Calu3 (cell line): ENCODE results near the gene GAB3. TPM values are rescaled to one million over a fixed set of nuclear protein-coding genes. Genes with fewer than 3 reads are reported as not detected.

Experiments used
- BruUV-seq: library from RNA; stranded (reverse); fragments of 400-500 nt; replicated peaks from 2 replicates; lab custom pipeline; 2021; lab: Mats Ljungman, UMichigan
- CTCF ChIA-PET: fragments of 300-600 bp; sonication (Branson Sonifier 250); formaldehyde crosslinking; loops from one replicate; lab custom pipeline; 2022; ENCODE audit warnings: antibody characterized with exemption; lab: Charles Lee
- DNase-seq: peaks from one replicate; pipeline ENCODE4 v3.0.0; 2022
- H3K27ac Mint-ChIP-seq: one replicate; pipeline ENCODE4 v1.8.0; 2022; ENCODE audit warnings: mixed read lengths; ENCODE audit not compliant: unreplicated experiment
- H3K27me3 Mint-ChIP-seq: one replicate; pipeline ENCODE4 v1.8.0; 2022; ENCODE audit warnings: mixed read lengths; ENCODE audit not compliant: unreplicated experiment
- H3K36me3 Mint-ChIP-seq: one replicate; pipeline ENCODE4 v1.8.0; 2022; ENCODE audit warnings: mild to moderate bottlenecking, moderate library complexity, mixed read lengths; ENCODE audit not compliant: insufficient read depth, unreplicated experiment
- H3K4me1 Mint-ChIP-seq: one replicate; pipeline ENCODE4 v1.8.0; 2022; ENCODE audit warnings: mild to moderate bottlenecking, low read depth, mixed read lengths; ENCODE audit not compliant: unreplicated experiment
- H3K4me3 Mint-ChIP-seq: one replicate; pipeline ENCODE4 v1.8.0; 2022; ENCODE audit warnings: mild to moderate bottlenecking, low read depth, moderate library complexity, mixed read lengths; ENCODE audit not compliant: unreplicated experiment
- H3K9me3 Mint-ChIP-seq: one replicate; pipeline ENCODE4 v1.8.0; 2022; ENCODE audit warnings: low read depth, mixed read lengths; ENCODE audit not compliant: unreplicated experiment
- CTCF ChIP-seq: fragments of 200-600 bp; IDR thresholded peaks from one replicate; pipeline ENCODE4 v1.8.0; 2022; ENCODE audit warnings: antibody characterized with exemption; ENCODE audit not compliant: unreplicated experiment
- intact Hi-C: fragments of 100-400 bp; cut with micrococcal nuclease; formaldehyde crosslinking; loops from one replicate; pipeline ENCODE4 v1.10.0; 2022; ENCODE audit not compliant: unreplicated experiment
- total RNA-seq: library from RNA; stranded (reverse); gene quantifications from 2 replicates; pipeline ENCODE4 v1.2.3, GENCODE V29; 2022

GAB3 gene
- total RNA-seq, 1 experiment from 2014 or later: not detected

GRCh38 chrX:154775419-154776349 is 24.8 kb upstream of the GAB3 start:
- Mint-ChIP-seq H3K9me3 (peaks cover 3% of the 10 kb centered on the region), H3K36me3 (peaks cover 37% of the 10 kb centered on the region), H3K4me3 (no peak overlapping the region), H3K4me1 (no peaks in the 10 kb centered on the region), H3K27me3 (no peaks in the 10 kb centered on the region), H3K27ac (no peak overlapping the region)
- TF ChIP-seq CTCF: no peak
- intact Hi-C loops: no loop called here
- BruUV-seq: no TSS peak
- CTCF ChIA-PET: no interaction called here
- no peak for DNase-seq

DNA sequence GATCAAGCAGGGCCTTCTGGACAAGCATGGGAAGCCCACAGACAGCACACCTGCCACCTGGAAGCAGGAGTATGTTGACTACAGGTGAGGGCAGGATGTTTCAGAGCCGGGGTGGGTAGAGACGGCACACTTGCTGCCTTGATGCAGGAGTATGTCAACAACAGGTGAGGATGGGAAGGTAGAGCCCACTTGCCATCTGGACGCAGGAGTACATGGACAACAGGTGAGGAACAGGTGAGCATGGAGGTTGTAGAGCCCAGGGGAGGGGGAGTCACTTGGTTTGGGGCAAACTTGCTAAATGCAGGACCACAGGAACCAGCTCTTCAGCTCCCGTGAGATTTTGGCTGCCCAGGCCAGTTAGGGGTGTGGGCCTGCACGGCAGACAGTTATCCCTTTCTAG is 23.7 kb upstream of the GAB3 start:
- Mint-ChIP-seq H3K27me3 (no peaks in the 10 kb centered on the region), H3K4me1 (no peaks in the 10 kb centered on the region), H3K9me3 (peaks cover 3% of the 10 kb centered on the region), H3K4me3 (no peak overlapping the region), H3K27ac (no peak overlapping the region), H3K36me3 (peaks cover 44% of the 10 kb centered on the region)
- no peak for TF ChIP-seq CTCF
- no TSS peak for BruUV-seq
- intact Hi-C loops: no loop called here
- CTCF ChIA-PET: no interaction called here
- no peak for DNase-seq

DNA sequence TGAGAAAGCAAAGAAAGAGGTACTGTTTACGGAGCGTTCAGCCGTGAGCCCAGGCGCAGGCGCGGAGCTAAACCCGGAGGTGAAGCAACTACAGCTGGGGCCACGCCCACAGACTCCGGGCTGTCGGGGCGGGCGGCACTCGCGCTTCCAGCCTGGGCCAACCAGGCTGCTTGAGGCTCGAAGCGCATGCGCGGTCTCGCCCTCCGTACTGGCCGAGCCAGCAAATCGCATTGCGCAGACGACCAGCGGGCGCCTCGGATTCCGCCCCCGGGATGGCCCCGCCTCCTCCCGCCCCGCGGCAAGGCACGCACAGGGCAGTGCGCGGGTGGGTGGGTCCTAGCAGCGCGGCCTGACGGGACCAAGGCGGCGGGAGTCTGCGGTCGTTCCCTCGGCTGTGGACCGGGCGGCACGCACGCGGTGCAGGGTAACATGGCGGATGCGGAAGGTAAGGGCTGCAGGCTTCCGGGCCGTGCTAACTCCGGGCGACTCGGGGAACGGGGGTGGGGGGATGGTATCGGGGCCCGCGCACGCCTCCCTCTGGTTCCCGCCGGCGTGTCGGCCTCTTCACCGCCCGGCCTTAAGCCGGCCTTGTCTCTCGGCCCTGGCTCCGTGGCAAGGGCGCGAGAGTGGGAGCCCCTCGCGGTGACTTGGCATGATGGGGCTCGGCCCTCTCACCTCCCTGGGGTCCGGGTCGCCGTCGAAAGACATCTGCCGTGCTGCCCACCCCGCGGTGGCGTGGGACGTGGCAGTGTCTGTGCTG is 11.8 kb upstream of the GAB3 start, which contains the start of gene DKC1:
DKC1 (plus strand) TSS at position 328 of the 760 bp plus-strand sequence; CDS start at position 430, 102 bp downstream.
- H3K27me3 Mint-ChIP-seq: no peaks in the 10 kb centered on the region
- H3K36me3 Mint-ChIP-seq: peaks cover 53% of the 10 kb centered on the region
- intact Hi-C loops: no loop called here
- no TSS peak for BruUV-seq
- peak within 1 kb of the TSS; percentile 79 for H3K27ac Mint-ChIP-seq
- TF ChIP-seq CTCF: no peak
- CTCF ChIA-PET: interaction anchor here (0.8 to 1.7 kb wide), 4 partner anchors 12 to 43 kb away, joined by 3 to 11 read pairs (median 6); partner anchors contain the start of genes GAB3 and MPP1
- peak within 1 kb of the TSS; percentile 91 for H3K4me3 Mint-ChIP-seq
- peak; percentile 98 for DNase-seq
- peaks cover 11% of the 10 kb centered on the region for H3K4me1 Mint-ChIP-seq
- H3K9me3 Mint-ChIP-seq: no peaks in the 10 kb centered on the region

- CTCF ChIA-PET: interaction anchor here (1.4 to 1.7 kb wide), 3 partner anchors 11 to 30 kb away, joined by 3 to 11 read pairs (median 8); partner anchors contain the start of gene GAB3
- BruUV-seq: TSS peak; percentile 79
- intact Hi-C loops: no loop called here
- no peaks in the 10 kb centered on the region for H3K27me3 Mint-ChIP-seq
- H3K4me3 Mint-ChIP-seq: peak overlapping the region; percentile 91
- no peak for TF ChIP-seq CTCF
- no peaks in the 10 kb centered on the region for H3K9me3 Mint-ChIP-seq
- peak overlapping the region; percentile 79 for H3K27ac Mint-ChIP-seq
- peaks cover 47% of the 10 kb centered on the region for H3K36me3 Mint-ChIP-seq
- H3K4me1 Mint-ChIP-seq: peaks cover 11% of the 10 kb centered on the region
- DNase-seq: no peak
These were observed 11.2 kb upstream of the GAB3 start for GRCh38 chrX:154761977-154762536.
